GM06990 (cell line): ENCODE results near the gene CA12.
A peak's percentile ranks its signal among the peaks of the same experiment; 100 is the strongest.

Experiments used
- DNase-seq: peaks from one replicate; pipeline ENCODE4 v3.0.0-alpha.2; 2011; ENCODE audit not compliant: insufficient read length; ENCODE audit errors: extremely low read depth
- H3K27me3 ChIP-seq: replicated peaks from 2 replicates; pipeline ENCODE4 v1.6.0; 2011; ENCODE audit warnings: low read length; ENCODE audit not compliant: control insufficient read depth, insufficient read depth
- H3K36me3 ChIP-seq: 2 replicates; pipeline ENCODE4 v1.5.1; 2011; ENCODE audit warnings: low read length; ENCODE audit not compliant: control insufficient read depth, insufficient read depth
- H3K4me3 ChIP-seq: replicated peaks from 2 replicates; pipeline ENCODE4 v1.5.1; 2011; ENCODE audit warnings: low read depth, mild to moderate bottlenecking, control low read depth, low read length
- TF ChIP-seq, protein P1 (sequence below): IDR thresholded peaks from 2 replicates; pipeline ENCODE4 v1.5.1; 2011; ENCODE audit warnings: low read length, control low read depth, mild to moderate bottlenecking, inconsistent platforms; ENCODE audit not compliant: insufficient read depth, poor library complexity, severe bottlenecking

Gene CA12

DNA sequence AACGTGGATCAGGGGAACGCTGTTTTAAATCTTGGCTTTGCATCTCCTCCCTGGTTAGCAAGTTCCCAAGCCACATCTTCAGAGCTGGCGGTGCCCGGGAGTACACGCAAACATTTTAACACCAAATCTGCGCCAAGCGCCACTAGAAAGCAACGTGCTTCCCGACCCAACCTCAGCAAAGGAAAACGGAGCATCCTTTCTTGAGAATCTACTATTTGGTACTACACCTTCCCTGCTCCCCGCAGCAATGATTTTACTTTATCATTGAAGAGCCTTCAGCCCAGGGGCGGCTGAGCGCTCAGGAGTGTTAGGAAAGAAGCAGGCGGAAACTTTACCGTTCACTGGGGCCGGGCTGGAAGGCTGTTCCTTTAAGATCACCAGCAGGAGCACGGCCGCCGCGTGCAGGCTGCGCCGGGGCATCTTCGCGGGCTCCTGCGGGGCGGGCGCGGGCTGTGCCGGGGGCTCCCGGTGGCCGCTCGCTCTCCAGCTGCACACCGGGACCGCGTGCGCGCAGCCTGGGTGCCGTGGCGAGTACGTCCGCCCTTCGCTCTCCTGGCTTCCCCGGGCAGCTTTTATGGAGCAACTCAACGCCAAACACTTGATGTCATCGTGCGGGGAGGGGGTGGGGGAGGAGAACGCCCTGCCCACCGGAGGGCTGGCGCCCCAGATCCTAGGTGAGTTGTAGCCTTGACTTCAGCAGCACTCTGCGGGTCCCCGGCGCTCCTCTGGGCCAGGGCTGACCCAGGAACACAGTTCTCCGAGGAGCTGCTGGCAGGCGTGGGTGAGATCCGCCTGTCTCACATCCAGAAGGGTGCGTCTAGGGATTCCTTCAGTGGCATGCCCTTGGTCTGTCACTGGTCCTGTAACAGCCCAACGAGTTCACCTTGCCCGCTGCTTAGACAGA, at the start of gene CA12:
CA12 (minus strand) TSS at position 546 of the 904 bp plus-strand sequence; CDS start at position 420, 126 bp downstream.
- TF ChIP-seq, protein P1, sequence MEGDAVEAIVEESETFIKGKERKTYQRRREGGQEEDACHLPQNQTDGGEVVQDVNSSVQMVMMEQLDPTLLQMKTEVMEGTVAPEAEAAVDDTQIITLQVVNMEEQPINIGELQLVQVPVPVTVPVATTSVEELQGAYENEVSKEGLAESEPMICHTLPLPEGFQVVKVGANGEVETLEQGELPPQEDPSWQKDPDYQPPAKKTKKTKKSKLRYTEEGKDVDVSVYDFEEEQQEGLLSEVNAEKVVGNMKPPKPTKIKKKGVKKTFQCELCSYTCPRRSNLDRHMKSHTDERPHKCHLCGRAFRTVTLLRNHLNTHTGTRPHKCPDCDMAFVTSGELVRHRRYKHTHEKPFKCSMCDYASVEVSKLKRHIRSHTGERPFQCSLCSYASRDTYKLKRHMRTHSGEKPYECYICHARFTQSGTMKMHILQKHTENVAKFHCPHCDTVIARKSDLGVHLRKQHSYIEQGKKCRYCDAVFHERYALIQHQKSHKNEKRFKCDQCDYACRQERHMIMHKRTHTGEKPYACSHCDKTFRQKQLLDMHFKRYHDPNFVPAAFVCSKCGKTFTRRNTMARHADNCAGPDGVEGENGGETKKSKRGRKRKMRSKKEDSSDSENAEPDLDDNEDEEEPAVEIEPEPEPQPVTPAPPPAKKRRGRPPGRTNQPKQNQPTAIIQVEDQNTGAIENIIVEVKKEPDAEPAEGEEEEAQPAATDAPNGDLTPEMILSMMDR, result no peak
- DNase-seq, result peak; percentile 18
- no peaks in the 10 kb centered on the region for H3K27me3 ChIP-seq
- no peak within 1 kb of the TSS; the same call in 1 of the 2 replicates for H3K4me3 ChIP-seq
- H3K36me3 ChIP-seq, result no peaks in the 10 kb centered on the region

DNA sequence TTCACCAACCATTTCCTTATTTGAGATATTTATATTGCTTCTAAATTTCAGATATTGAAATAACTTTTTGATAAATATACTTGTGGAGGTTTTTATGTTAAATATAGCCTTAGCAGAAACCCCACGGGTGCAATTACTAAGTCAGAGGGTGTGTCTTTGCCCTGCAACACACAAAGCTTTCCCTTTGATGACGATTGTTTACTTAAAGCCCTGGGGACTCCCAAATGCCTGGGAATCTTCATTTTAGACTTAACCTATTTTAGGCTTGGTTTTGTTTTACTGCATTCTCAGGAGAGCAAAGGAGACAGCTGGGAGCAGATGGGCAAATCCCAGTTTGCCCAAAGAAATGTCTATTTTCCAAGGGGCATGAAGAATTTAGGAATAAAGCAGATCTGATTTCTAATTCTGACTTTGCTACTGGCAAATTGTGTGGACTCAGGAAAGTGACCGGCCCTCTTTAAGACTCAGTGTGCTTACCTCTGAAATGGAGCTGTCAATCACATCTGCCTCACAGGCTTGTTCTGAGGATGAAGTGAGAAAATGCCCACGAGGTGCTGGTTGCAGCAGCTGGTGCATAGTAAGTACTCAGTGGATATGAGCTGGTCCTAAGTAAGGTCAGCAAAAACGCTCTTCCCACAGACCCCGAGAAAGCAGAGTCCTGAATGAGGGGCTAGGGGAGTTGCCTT, 49.3 kb upstream of the CA12 start:
- Histone ChIP-seq H3K27me3 (no peaks in the 10 kb centered on the region), H3K36me3 (no peaks in the 10 kb centered on the region), H3K4me3 (no peak overlapping the region)
- TF ChIP-seq, protein P1, result no peak
- DNase-seq, result no peak

DNA sequence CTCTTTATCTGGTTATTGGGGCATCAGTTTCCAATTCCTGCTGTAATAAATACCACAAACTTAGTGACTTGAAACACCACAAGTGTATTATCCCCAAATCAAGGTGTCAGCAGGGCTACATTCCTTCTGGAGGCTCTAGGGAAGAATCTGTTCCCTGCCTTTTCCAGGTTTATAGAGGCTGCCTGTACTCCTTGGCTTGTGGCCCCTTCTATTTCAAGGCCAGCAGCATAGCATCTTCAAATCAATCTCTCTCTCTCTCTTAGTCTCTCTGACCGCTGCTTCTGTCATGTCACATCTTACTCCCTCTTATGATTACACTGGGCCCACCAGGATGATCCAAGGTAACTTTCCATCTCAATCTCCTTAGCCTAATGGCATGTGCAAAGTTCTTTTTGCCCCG, 44.9 kb upstream of the CA12 start:
- Histone ChIP-seq H3K36me3 (no peaks in the 10 kb centered on the region), H3K4me3 (no peak overlapping the region), H3K27me3 (no peaks in the 10 kb centered on the region)
- TF ChIP-seq, protein P1, result no peak
- no peak for DNase-seq

DNA sequence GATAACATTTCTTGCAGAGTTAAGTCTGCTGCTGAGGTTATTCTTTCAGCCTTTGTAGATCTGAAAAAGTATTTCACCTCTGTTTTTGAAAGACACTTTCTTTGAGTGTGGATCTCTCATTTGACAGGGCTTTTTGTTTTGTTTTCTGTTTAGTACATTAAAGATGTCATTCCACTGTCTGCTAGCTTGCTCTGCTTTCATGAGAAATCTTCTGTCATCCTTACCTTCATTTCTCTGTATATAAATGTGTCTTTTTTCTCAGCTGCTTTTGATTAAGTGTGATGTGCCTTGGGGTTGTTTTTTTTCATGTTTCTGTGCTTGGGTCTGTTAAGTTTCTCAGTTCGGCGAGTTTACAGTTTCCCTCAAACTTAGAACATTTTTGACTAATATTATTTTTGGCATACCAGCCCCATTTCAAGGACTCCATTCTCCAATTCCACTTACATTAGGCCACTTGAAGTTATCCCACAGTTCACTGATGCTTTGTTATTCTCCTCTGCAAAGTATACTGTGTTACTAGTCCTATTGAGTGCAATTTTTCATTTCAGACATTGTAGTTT, 43.9 kb upstream of the CA12 start:
- DNase-seq, result no peak
- TF ChIP-seq, protein P1, result no peak
- no peaks in the 10 kb centered on the region for H3K36me3 ChIP-seq
- no peaks in the 10 kb centered on the region for H3K27me3 ChIP-seq
- no peak overlapping the region for H3K4me3 ChIP-seq

DNA sequence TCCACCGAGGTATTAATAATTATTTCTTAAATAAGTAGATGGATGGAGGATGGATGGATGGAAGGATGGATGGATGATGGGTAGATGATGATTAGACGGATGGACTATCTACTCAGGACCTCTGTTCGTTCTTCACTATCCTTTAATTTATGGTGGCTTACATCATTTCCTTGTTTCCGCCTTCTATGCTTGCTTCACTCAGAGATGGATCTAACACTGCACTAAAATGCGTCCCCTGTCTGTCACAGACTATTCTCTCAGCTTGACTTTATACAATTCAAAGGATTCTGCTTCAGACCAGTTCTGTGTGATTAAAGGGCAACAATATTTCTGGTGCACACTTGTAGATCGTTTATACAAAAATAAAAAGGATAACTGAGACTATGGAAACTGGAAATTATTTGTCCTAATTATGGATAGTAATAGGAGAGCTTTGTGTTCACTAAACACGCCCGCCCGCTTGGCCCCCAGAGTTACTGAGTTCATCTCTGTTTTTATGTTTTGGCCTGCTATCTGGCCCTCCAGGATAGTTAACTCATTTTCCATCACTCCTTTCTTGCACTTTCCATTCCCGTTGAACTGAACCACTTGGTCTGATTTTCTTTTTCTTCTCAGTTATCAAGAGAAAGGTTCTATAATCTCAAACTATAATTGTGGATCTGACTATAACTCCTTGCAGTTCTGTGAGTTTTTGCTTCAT, 41.4 kb upstream of the CA12 start:
- Histone ChIP-seq H3K4me3 (no peak overlapping the region), H3K36me3 (no peaks in the 10 kb centered on the region), H3K27me3 (no peaks in the 10 kb centered on the region)
- DNase-seq, result no peak
- TF ChIP-seq, protein P1, result no peak
